H1 (cell line): ENCODE measurements around the gene CEACAM16. TPM values are rescaled to one million over a fixed set of nuclear protein-coding genes. Genes with fewer than 3 reads are reported as not detected.

ENCODE experiments used
- CTCF ChIA-PET: fragments of 300-600 bp; sonication (Branson Sonifier 250); formaldehyde crosslinking; loops from one replicate; lab custom pipeline; 2021; ENCODE audit not compliant: partially characterized antibody; lab: Charles Lee
- POLR2A ChIA-PET: fragments of 300-600 bp; sonication (Branson Sonifier 250); formaldehyde crosslinking; loops from one replicate; lab custom pipeline; 2021; ENCODE audit warnings: inconsistent platforms; ENCODE audit not compliant: partially characterized antibody; lab: Charles Lee
- DNase-seq, 2 experiments: peaks; one replicate each; pipeline versions ENCODE4 v3.0.0 to v3.0.0-alpha.2; 2010 to 2022; ENCODE audit warnings: low spot score in 2 of 2, low read depth in 1 of 2, mixed read lengths in 1 of 2
- FAIRE-seq: peaks from 2 replicates; lab custom pipeline; 2011; peaks lifted over from hg19 to GRCh38; lab: Jason Lieb, UNC
- H2AFZ ChIP-seq: 2 replicates; pipeline ENCODE4 v1.8.1; 2012; ENCODE audit warnings: low read length, inconsistent platforms
- H2AK5ac ChIP-seq: 2 replicates; pipeline ENCODE4 v1.6.1; 2013; ENCODE audit warnings: low read depth, low read length
- H2BK120ac ChIP-seq: replicated peaks from 2 replicates; pipeline ENCODE3; 2013; ENCODE audit warnings: low read depth, low read length, inconsistent platforms
- H2BK12ac ChIP-seq: 2 replicates; pipeline ENCODE4 v1.6.1; 2013; ENCODE audit warnings: low read depth, low read length
- H2BK15ac ChIP-seq: 2 replicates; pipeline ENCODE4 v1.6.1; 2013; ENCODE audit warnings: low read length
- H2BK20ac ChIP-seq: 2 replicates; pipeline ENCODE4 v1.6.1; 2013; ENCODE audit warnings: low read length
- H2BK5ac ChIP-seq: 2 replicates; pipeline ENCODE4 v1.6.1; 2013; ENCODE audit warnings: low read depth, low read length
- H3K14ac ChIP-seq: 2 replicates; pipeline ENCODE4 v1.6.1; 2013; ENCODE audit warnings: inconsistent platforms; ENCODE audit not compliant: insufficient read length
- H3K18ac ChIP-seq: 2 replicates; pipeline ENCODE4 v1.6.1; 2013; ENCODE audit warnings: low read length; ENCODE audit errors: extremely low read depth
- H3K23ac ChIP-seq: 2 replicates; pipeline ENCODE4 v1.6.1; 2013; ENCODE audit warnings: inconsistent platforms; ENCODE audit not compliant: insufficient read length
- H3K23me2 ChIP-seq: 2 replicates; pipeline ENCODE4 v1.6.1; 2013; ENCODE audit warnings: low read depth, low read length
- H3K27ac ChIP-seq: 2 replicates; pipeline ENCODE4 v1.6.1; 2011; ENCODE audit warnings: low read depth, low read length, inconsistent platforms
- H3K27me3 ChIP-seq, 4 experiments: replicated peaks in 1 of 4; 1 replicate in 1 of 4; 2 replicates in 3 of 4; pipeline versions ENCODE4 v1.6.1 to v1.8.1; 2011 to 2013; ENCODE audit warnings: low read length in 3 of 4, mild to moderate bottlenecking in 3 of 4, inconsistent platforms in 2 of 4, mixed read lengths in 2 of 4, moderate library complexity in 1 of 4; ENCODE audit not compliant: control insufficient read depth in 3 of 4, insufficient read depth in 3 of 4; ENCODE audit errors: extremely low read depth in 1 of 4
- H3K36me3 ChIP-seq, 4 experiments: 2 replicates each; pipeline versions ENCODE4 v1.6.1 to v1.8.1; 2011 to 2013; ENCODE audit warnings: mild to moderate bottlenecking in 4 of 4, low read length in 3 of 4, moderate library complexity in 2 of 4, control low read depth in 1 of 4, inconsistent platforms in 1 of 4; ENCODE audit not compliant: insufficient read depth in 4 of 4, control insufficient read depth in 2 of 4
- H3K4ac ChIP-seq: replicated peaks from 2 replicates; pipeline ENCODE3; 2013; ENCODE audit warnings: low read length, low read depth, mixed read lengths, inconsistent platforms; ENCODE audit not compliant: insufficient read length
- H3K4me1 ChIP-seq, 4 experiments: replicated peaks in 1 of 4; 1 replicate in 1 of 4; 2 replicates in 3 of 4; pipeline versions ENCODE4 v1.6.1 to v1.8.1; 2011 to 2013; ENCODE audit warnings: low read length in 3 of 4, inconsistent platforms in 2 of 4, mixed read lengths in 1 of 4; ENCODE audit not compliant: insufficient read depth in 4 of 4, control insufficient read depth in 3 of 4
- H3K4me2 ChIP-seq, 2 experiments: 2 replicates each; pipeline versions ENCODE4 v1.6.1 to v1.8.1; 2011 to 2013; ENCODE audit warnings: low read depth in 2 of 2, low read length in 2 of 2, control low read depth in 1 of 2, inconsistent platforms in 1 of 2, mild to moderate bottlenecking in 1 of 2; ENCODE audit not compliant: insufficient read depth in 1 of 2
- H3K4me3 ChIP-seq, 4 experiments: fragments of 200-600, 300-600 bp in 1 of 4; sonication (generic), shearing (Covaris generic), sonication (Bioruptor Twin) in 1 of 4; 2 replicates each; pipeline versions ENCODE4 v1.5.1 to v1.8.1; 2011 to 2016; ENCODE audit warnings: low read length in 4 of 4, low read depth in 3 of 4, control low read depth in 2 of 4, inconsistent platforms in 2 of 4, mild to moderate bottlenecking in 2 of 4, mixed read lengths in 1 of 4, moderate library complexity in 1 of 4; ENCODE audit not compliant: insufficient read depth in 2 of 4; ENCODE audit errors: extremely low read depth in 1 of 4
- H3K56ac ChIP-seq: replicated peaks from 2 replicates; pipeline ENCODE3; 2013; ENCODE audit warnings: low read depth, mild to moderate bottlenecking, mixed read lengths, low read length, inconsistent platforms; ENCODE audit not compliant: insufficient read length
- H3K79me1 ChIP-seq: 2 replicates; pipeline ENCODE4 v1.6.1; 2013; ENCODE audit warnings: low read depth, low read length, control low read depth
- H3K79me2 ChIP-seq, 2 experiments: 2 replicates each; pipeline versions ENCODE4 v1.6.1 to v1.8.1; 2012 to 2013; ENCODE audit warnings: low read length in 2 of 2, mild to moderate bottlenecking in 2 of 2, inconsistent platforms in 1 of 2; ENCODE audit not compliant: insufficient read depth in 2 of 2, control insufficient read depth in 1 of 2
- H3K9ac ChIP-seq, 4 experiments: replicated peaks in 1 of 4; 1 replicate in 1 of 4; 2 replicates in 3 of 4; pipeline versions ENCODE4 v1.6.1 to v1.8.1; 2011 to 2013; ENCODE audit warnings: low read depth in 3 of 4, low read length in 3 of 4, control low read depth in 2 of 4, mild to moderate bottlenecking in 2 of 4, moderate library complexity in 2 of 4, inconsistent platforms in 1 of 4; ENCODE audit errors: extremely low read depth in 1 of 4
- H3K9me3 ChIP-seq, 2 experiments: 2 replicates each; pipeline versions ENCODE4 v1.6.1 to v1.8.1; 2012 to 2013; ENCODE audit warnings: mild to moderate bottlenecking in 2 of 2, moderate library complexity in 2 of 2, control low read depth in 1 of 2, inconsistent platforms in 1 of 2, low read depth in 1 of 2, low read length in 1 of 2, mixed read lengths in 1 of 2; ENCODE audit not compliant: insufficient read depth in 2 of 2
- H4K20me1 ChIP-seq, 2 experiments: replicated peaks in 1 of 2; 2 replicates each; pipeline versions ENCODE3 to v1.8.1; 2011 to 2013; ENCODE audit warnings: inconsistent platforms in 2 of 2, low read length in 2 of 2, mild to moderate bottlenecking in 1 of 2; ENCODE audit not compliant: insufficient read depth in 2 of 2, control insufficient read depth in 1 of 2
- H4K5ac ChIP-seq: 2 replicates; pipeline ENCODE4 v1.6.1; 2013; ENCODE audit warnings: low read length, low read depth, mixed read lengths, inconsistent platforms; ENCODE audit not compliant: insufficient read length
- H4K8ac ChIP-seq: 2 replicates; pipeline ENCODE4 v1.8.0; 2013; ENCODE audit warnings: mild to moderate bottlenecking, moderate library complexity, low read length, inconsistent platforms; ENCODE audit not compliant: insufficient read depth; ENCODE audit errors: extremely low read depth
- H4K91ac ChIP-seq: replicated peaks from 2 replicates; pipeline ENCODE3; 2013; ENCODE audit warnings: low read length, mixed read lengths, inconsistent platforms; ENCODE audit not compliant: insufficient read length
- JUN ChIP-seq: IDR thresholded peaks from 2 replicates; pipeline ENCODE4 v1.6.1; 2011; ENCODE audit warnings: low read depth, mild to moderate bottlenecking, improper control_type of control experiment, low read length
- MAX ChIP-seq: IDR thresholded peaks from 2 replicates; pipeline ENCODE4 v1.6.1; 2012; ENCODE audit warnings: inconsistent platforms
- RBBP5 ChIP-seq: IDR thresholded peaks from 2 replicates; pipeline ENCODE4 v1.7.1; 2012; ENCODE audit warnings: low read depth, mild to moderate bottlenecking, inconsistent platforms, low read length, moderate library complexity, borderline replicate concordance
- SIRT6 ChIP-seq: IDR thresholded peaks from one replicate; pipeline ENCODE4 v1.7.1; 2012; ENCODE audit warnings: low read length, inconsistent platforms
- SP2 ChIP-seq: IDR thresholded peaks from 2 replicates; pipeline ENCODE4 v1.6.1; 2012; ENCODE audit warnings: mild to moderate bottlenecking, low read length, inconsistent platforms
- SP4 ChIP-seq: IDR thresholded peaks from 2 replicates; pipeline ENCODE4 v1.6.1; 2012; ENCODE audit warnings: low read length, inconsistent platforms
- SRF ChIP-seq: IDR thresholded peaks from 2 replicates; pipeline ENCODE4 v1.6.1; 2011; ENCODE audit warnings: mild to moderate bottlenecking, low read depth, low read length, moderate library complexity
- TCF12 ChIP-seq: IDR thresholded peaks from 2 replicates; pipeline ENCODE4 v1.6.1; 2011; ENCODE audit warnings: low read depth, mild to moderate bottlenecking, low read length
- YY1 ChIP-seq: IDR thresholded peaks from 2 replicates; pipeline ENCODE4 v1.6.1; 2011; ENCODE audit warnings: low read depth, mild to moderate bottlenecking, low read length
- ZNF274 ChIP-seq: IDR thresholded peaks from 2 replicates; pipeline ENCODE4 v1.7.0; 2012; ENCODE audit warnings: low read length, borderline replicate concordance; ENCODE audit errors: extremely low read depth
- WGBS, 2 experiments: shearing (Covaris generic) in 1 of 2; methylation state at CpG; one replicate each; pipeline versions ENCODE4 v1.1.6 to v1.1.7; 2013 to 2015; ENCODE audit warnings: low lambda C conversion rate in 2 of 2, mixed read lengths in 2 of 2, inconsistent platforms in 1 of 2, low coverage in 1 of 2, missing lambda C conversion rate in 1 of 2; ENCODE audit not compliant: insufficient replicate concordance in 2 of 2, insufficient coverage in 1 of 2, insufficient read length in 1 of 2; ENCODE audit errors: extremely low coverage in 1 of 2, missing lambda C conversion rate in 1 of 2; 5-methylcytosine and 5-hydroxymethylcytosine counted together
- polyA plus RNA-seq, 7 experiments: library from polyadenylated mRNA; depleted of rRNA in 3 of 7; stranded (reverse) in 5 of 7; unstranded in 2 of 7; fragments of >200 nt in 5 of 7; fragments of 200-250 nt in 2 of 7; gene quantifications; 1 replicate in 5 of 7; 2 replicates in 1 of 7; 4 replicates in 1 of 7; pipeline versions ENCODE4 v1.2.1 to v1.2.3, GENCODE V29; 2011 to 2013; ENCODE audit warnings: missing spikeins in 2 of 7, mixed read lengths in 2 of 7
- total RNA-seq: library from RNA; stranded (reverse); fragmentation: NEBNext Ultra II Directional; extraction: Animal tissue kit (Norgen Biotek cat#: 25700); gene quantifications from 2 replicates; pipeline ENCODE4 v1.2.1, GENCODE V29; 2021

The CEACAM16 gene
- total and polyA plus RNA-seq, 2 of the 8 experiments (the other 6 are each of a cell fraction or from before 2014, with no cell fraction given) = not detected

GRCh38 chr19:44725684-44726083 lies 26.7 kb downstream of the CEACAM16 start:
- H4K91ac ChIP-seq = no peak overlapping the region
- H3K9me3 ChIP-seq = no peaks in the 10 kb centered on the region
- no peak overlapping the region for H3K4me2 ChIP-seq
- H3K4me3 ChIP-seq = no peak overlapping the region
- peak overlapping the region; percentile 68; the same call in 1 of the 2 replicates for H2BK12ac ChIP-seq
- H2AFZ ChIP-seq = peak overlapping the region; percentile 34; the same call in 1 of the 2 replicates
- H3K14ac ChIP-seq = no peak overlapping the region
- DNase-seq (no peak), FAIRE-seq (no peak)
- H3K4ac ChIP-seq = no peak overlapping the region
- H2BK120ac ChIP-seq = no peak overlapping the region
- H3K9ac ChIP-seq = no peak overlapping the region
- no peaks in the 10 kb centered on the region for H3K23me2 ChIP-seq
- H2BK20ac ChIP-seq = no peak overlapping the region; the same call in 1 of the 2 replicates
- H2BK15ac ChIP-seq = no peak overlapping the region
- H3K18ac ChIP-seq = no peak overlapping the region; the same call in 1 of the 2 replicates
- H3K79me1 ChIP-seq = no peaks in the 10 kb centered on the region
- no peak overlapping the region for H3K27ac ChIP-seq
- no peak overlapping the region for H3K23ac ChIP-seq
- no peak overlapping the region for H3K56ac ChIP-seq
- CTCF ChIA-PET = interaction anchor here (0.7 to 20.6 kb wide), 12 partner anchors 10 to 120 kb away, joined by 3 to 468 read pairs (median 15); partner anchors contain the start of gene NECTIN2
- H4K8ac ChIP-seq = peak overlapping the region; percentile 35; the same call in 1 of the 2 replicates
- POLR2A ChIA-PET = interaction anchor here (0.8 to 1.7 kb wide), 2 partner anchors 36 to 49 kb away, joined by 3 read pairs; no protein-coding TSS in a partner anchor
- no peak overlapping the region for H2AK5ac ChIP-seq
- H3K27me3 ChIP-seq = no peaks in the 10 kb centered on the region; a peak in 1 of 7 replicates
- H4K5ac ChIP-seq = no peak overlapping the region
- no peaks in the 10 kb centered on the region for H3K79me2 ChIP-seq
- 88% methylated on average over 5 of the region's 5 CpGs; no CpG with 5 or more reads in 1 of the 2 experiments for WGBS, 2 experiments
- no peaks in the 10 kb centered on the region for H3K36me3 ChIP-seq
- H2BK5ac ChIP-seq = no peak overlapping the region
- H3K4me1 ChIP-seq = no peaks in the 10 kb centered on the region
- H4K20me1 ChIP-seq = no peaks in the 10 kb centered on the region
- TF ChIP-seq SP2 (no peak), RBBP5 (no peak), SP4 (no peak), TCF12 (no peak), JUN (no peak), ZNF274 (no peak), MAX (no peak), SRF (no peak), SIRT6 (no peak), YY1 (no peak)
